A673 (cell line): ENCODE results near the gene MEGF6. TPM values are rescaled to one million over a fixed set of nuclear protein-coding genes. Genes with fewer than 3 reads are reported as not detected.

Source experiments
- BruUV-seq: library from RNA; stranded (reverse); fragments of 400-500 nt; replicated peaks from 2 replicates; lab custom pipeline; 2021; lab: Mats Ljungman, UMichigan
- CTCF ChIA-PET: fragments of 300-600 bp; sonication (Branson Sonifier 250); formaldehyde crosslinking; loops from one replicate; lab custom pipeline; 2022; ENCODE audit warnings: antibody characterized with exemption; lab: Charles Lee
- POLR2A ChIA-PET: fragments of 300-600 bp; sonication (Branson Sonifier 250); formaldehyde crosslinking; loops from one replicate; lab custom pipeline; 2022; ENCODE audit warnings: antibody characterized with exemption; ENCODE audit not compliant: low non-redundant PET; lab: Charles Lee
- DNase-seq: peaks from one replicate; pipeline ENCODE4 v3.0.0-alpha.2; 2015; ENCODE audit warnings: low spot score
- H3K27ac ChIP-seq: fragments of 200-600 bp; sonication (generic); 2 replicates; pipeline ENCODE4 v1.5.1; 2016; ENCODE audit warnings: mixed run types, low read depth, mild to moderate bottlenecking, mixed read lengths, antibody characterized with exemption, low read length; ENCODE audit not compliant: poor library complexity, severe bottlenecking
- H3K27me3 ChIP-seq: fragments of 200-600 bp; sonication (generic); replicated peaks from 2 replicates; pipeline ENCODE4 v1.6.1; 2017; ENCODE audit warnings: mixed run types, low read depth, mild to moderate bottlenecking, mixed read lengths, antibody characterized with exemption, low read length; ENCODE audit not compliant: insufficient read depth, poor library complexity
- H3K36me3 ChIP-seq: fragments of 200-600 bp; sonication (generic); 2 replicates; pipeline ENCODE4 v1.6.1; 2016; ENCODE audit warnings: mixed run types, mild to moderate bottlenecking, mixed read lengths, antibody characterized with exemption, low read length; ENCODE audit not compliant: insufficient read depth, poor library complexity, severe bottlenecking
- H3K4me1 ChIP-seq: fragments of 200-600 bp; sonication (generic); 2 replicates; pipeline ENCODE4 v1.6.1; 2017; ENCODE audit warnings: mixed run types, mild to moderate bottlenecking, mixed read lengths, antibody characterized with exemption, low read length; ENCODE audit not compliant: insufficient read depth, poor library complexity, severe bottlenecking
- H3K4me3 ChIP-seq: fragments of 200-600 bp; sonication (generic); 2 replicates; pipeline ENCODE4 v1.5.1; 2016; ENCODE audit warnings: low read depth, mixed run types, mild to moderate bottlenecking, mixed read lengths, low read length; ENCODE audit not compliant: poor library complexity, severe bottlenecking
- H3K9me3 ChIP-seq: fragments of 200-600 bp; sonication (generic); 2 replicates; pipeline ENCODE4 v1.6.1; 2016; ENCODE audit warnings: mixed run types, low read depth, mild to moderate bottlenecking, mixed read lengths, antibody characterized with exemption, low read length; ENCODE audit not compliant: poor library complexity, severe bottlenecking
- CTCF ChIP-seq: fragments of 300-800, 200-600 bp; sonication (generic); conservative IDR thresholded peaks from 2 replicates; pipeline ENCODE4 v1.5.1; 2017; ENCODE audit warnings: low read depth, mild to moderate bottlenecking, antibody characterized with exemption, low read length, moderate library complexity, mixed read lengths
- EZH2 ChIP-seq: fragments of 200-600 bp; sonication (generic); IDR thresholded peaks from 2 replicates; pipeline ENCODE4 v1.6.1; 2017; ENCODE audit warnings: borderline replicate concordance, low read depth, mild to moderate bottlenecking, mixed read lengths, antibody characterized with exemption, low read length; ENCODE audit not compliant: poor library complexity, severe bottlenecking
- intact Hi-C: fragments of 100-400 bp; cut with micrococcal nuclease; formaldehyde crosslinking; loops from one replicate; pipeline ENCODE4 v1.10.0; 2022; ENCODE audit not compliant: unreplicated experiment
- total RNA-seq: library from RNA; stranded (reverse); gene quantifications from 2 replicates; pipeline ENCODE4 v1.2.3, GENCODE V29; 2021

Gene MEGF6
- total RNA-seq, 1 experiment from 2014 or later = 2.8 TPM

GRCh38 chr1:3521426-3521825 lies 89.9 kb downstream of the MEGF6 start:
- TF ChIP-seq EZH2 = no peak
- no peak for TF ChIP-seq CTCF
- Histone ChIP-seq H3K27me3 (no peaks in the 10 kb centered on the region), H3K4me3 (no peak overlapping the region), H3K27ac (no peak overlapping the region), H3K4me1 (no peaks in the 10 kb centered on the region), H3K9me3 (no peaks in the 10 kb centered on the region), H3K36me3 (no peaks in the 10 kb centered on the region)
- BruUV-seq = no TSS peak
- CTCF ChIA-PET = no interaction called here
- intact Hi-C loops = no loop called here
- DNase-seq = no peak
- POLR2A ChIA-PET = no interaction called here

GRCh38 chr1:3520419-3521378 lies 90.6 kb downstream of the MEGF6 start:
- H3K36me3 ChIP-seq = no peaks in the 10 kb centered on the region
- H3K27ac ChIP-seq = no peak overlapping the region
- intact Hi-C loops = no loop called here
- ChIA-PET POLR2A (no interaction called here), CTCF (interaction anchor here (0.7 kb wide), 1 partner anchor 68 kb away, joined by 3 read pairs; no protein-coding TSS in a partner anchor)
- no peaks in the 10 kb centered on the region for H3K27me3 ChIP-seq
- peak; percentile 10 for DNase-seq
- BruUV-seq = no TSS peak
- no peak overlapping the region for H3K4me3 ChIP-seq
- no peaks in the 10 kb centered on the region for H3K4me1 ChIP-seq
- H3K9me3 ChIP-seq = no peaks in the 10 kb centered on the region
- TF ChIP-seq EZH2 = no peak
- TF ChIP-seq CTCF = no peak

- Histone ChIP-seq H3K36me3 (no peaks in the 10 kb centered on the region), H3K4me1 (no peaks in the 10 kb centered on the region), H3K27me3 (no peaks in the 10 kb centered on the region), H3K4me3 (no peak overlapping the region), H3K9me3 (no peaks in the 10 kb centered on the region), H3K27ac (no peak overlapping the region)
- intact Hi-C loops = no loop called here
- no peak for DNase-seq
- ChIA-PET CTCF (no interaction called here), POLR2A (no interaction called here)
- BruUV-seq = no TSS peak
- TF ChIP-seq CTCF (no peak), EZH2 (no peak)
Measured at GRCh38 chr1:3519301-3519885, 91.9 kb downstream of the MEGF6 start.
